NCI-H1092 (cell line): ENCODE measurements around the gene RIN2.
"Not testable (repeated sequence)": the region's sequence is repeated elsewhere in the genome, so short reads cannot be mapped to it uniquely, and the experiment has no call there.

ENCODE experiments used
- DNase-seq: peaks from one replicate; lab custom pipeline; 2025; lab: John Stamatoyannopoulos, UW

RIN2 gene

DNA sequence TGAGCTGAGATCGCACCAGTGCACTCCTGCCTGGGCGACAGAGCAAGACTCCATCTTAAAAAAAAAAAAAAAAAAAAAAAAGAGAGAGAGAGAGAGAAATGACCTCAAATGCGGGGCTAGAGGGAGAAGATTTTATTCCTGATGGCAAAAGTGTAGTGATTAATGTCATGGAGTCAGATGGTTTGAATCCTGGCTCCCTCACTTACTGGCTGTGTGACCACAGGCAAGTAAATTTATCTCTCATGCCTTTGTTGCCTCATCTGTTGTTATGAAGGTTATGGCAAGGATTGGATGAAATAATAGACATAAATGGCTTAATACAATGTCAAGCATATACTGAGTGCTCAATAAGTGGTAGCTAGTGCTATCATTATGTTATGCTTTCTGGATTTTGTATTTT is 29.3 kb downstream of the RIN2 start:
- DNase-seq, result no peak

GRCh38 chr20:19789009-19789408 is 31.0 kb downstream of the RIN2 start:
- DNase-seq, result no peak

DNA sequence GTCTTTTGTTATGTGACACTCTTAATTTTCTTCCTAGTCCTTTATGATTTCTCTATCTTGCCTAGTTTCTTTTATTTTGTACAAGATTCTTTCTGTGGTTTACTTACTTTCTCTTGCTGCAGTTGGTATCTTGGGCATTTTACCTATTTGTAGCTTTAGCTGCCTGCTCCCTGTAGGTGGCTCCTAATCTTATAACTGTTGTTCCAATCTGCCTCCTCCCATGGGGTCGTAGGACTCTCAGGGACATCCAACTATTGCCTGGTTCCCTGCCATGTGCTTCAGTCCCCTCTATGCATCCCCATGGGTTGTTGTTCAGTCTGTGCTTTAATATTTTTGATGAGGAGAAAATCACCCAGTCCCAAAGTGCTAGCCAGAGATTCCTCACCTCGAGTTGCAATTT is 31.4 kb downstream of the RIN2 start:
- DNase-seq, result no peak

- no peak for DNase-seq
These were observed 33.8 kb downstream of the RIN2 start for GRCh38 chr20:19791887-19792286.

DNA sequence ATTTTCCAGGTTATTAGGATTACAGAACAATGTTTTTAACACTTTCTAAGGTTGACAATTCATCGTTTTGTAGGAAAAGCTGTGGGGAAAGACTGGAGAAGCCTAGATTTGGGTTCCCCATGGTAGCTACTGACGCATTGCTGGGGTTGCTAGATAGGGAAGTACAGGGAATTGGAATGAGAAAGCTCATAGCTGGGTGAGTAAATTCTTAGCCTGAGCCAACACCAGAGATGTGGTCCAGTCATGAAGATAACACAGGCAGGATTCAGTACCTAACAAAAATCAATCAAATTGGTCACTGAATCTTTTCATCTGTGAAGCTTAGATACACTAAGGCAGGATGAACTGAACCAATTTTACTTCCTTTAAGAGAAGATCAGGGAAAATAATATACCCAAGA is 35.7 kb downstream of the RIN2 start:
- no peak for DNase-seq

DNA sequence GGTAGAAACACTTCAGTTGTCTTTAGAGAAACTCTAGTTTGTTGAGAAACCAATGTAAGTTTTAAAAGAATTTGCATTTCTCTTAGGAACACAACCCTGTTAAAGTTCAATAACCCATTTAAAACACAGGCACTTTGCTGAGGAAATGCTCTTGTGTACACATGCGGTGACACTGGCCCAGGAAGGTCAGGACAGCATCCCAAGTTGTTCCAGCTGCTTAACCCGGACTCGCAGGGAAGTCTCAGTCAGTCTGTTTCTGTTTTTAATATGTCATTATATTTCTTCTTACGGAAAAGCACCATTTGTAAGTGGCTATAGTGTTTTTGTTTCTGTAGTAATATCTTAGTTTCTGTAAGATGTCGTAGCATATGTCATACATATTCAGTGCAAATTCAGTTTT is 36.9 kb downstream of the RIN2 start:
- no peak for DNase-seq

DNA sequence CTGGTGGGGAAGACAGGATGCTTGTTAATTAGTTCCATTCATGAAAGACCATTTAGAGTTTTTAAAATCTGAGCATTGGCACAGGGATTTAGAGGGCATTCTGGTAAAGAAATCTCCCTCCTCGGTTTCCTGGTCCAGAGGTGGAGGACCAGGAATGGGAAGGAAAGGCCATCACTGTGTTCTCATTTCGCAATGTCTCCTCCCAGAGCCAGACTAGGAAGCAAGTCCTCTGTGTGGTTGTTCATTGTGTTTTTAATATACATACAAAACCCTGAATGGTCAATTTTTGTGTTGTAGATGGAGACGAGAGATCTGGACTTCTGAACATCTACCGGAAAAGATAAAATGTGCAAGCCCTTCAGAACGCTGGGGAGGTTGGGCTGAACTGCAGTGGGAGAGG is 41.3 kb downstream of the RIN2 start:
- no peak for DNase-seq

GRCh38 chr20:19802099-19802491 is 44.0 kb downstream of the RIN2 start:
- DNase-seq, result no peak

DNA sequence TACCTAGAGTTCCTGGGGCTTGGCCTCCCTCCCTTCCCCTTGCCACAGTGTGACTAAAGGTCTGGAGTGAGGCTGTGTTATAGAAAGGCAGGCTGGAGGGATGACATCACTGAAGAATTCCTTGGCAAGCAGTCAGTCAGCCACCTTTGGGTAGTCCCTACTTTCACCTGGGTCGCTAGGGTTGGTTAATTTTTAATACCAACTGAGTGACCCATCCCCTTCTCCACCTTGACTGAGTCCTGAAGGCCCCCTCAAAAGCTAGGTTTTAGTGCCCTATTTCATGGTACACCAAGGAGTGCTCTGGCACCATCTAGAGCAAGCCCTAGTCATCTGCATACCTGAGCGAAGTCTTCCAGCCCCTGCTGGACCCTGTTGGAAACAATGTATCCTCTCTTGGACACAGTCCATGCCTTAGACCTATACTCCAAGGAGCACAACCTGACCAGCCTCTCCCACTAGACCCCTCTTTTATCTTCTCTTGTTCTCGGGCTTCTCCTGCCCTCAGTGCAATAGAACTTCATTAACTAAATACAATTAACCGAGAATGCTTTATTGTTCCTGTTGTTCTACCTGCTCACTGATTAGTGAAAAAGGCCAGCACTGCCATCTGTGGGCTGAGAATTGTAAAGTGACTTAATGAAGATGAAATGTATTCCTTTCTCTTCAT is 44.6 kb downstream of the RIN2 start:
- no peak for DNase-seq

- not testable (repeated sequence) for DNase-seq
These were observed 48.2 kb downstream of the RIN2 start for GRCh38 chr20:19806276-19806675.

- DNase-seq, result peak; percentile 84
These were observed 48.7 kb downstream of the RIN2 start for GRCh38 chr20:19806806-19807190.

DNA sequence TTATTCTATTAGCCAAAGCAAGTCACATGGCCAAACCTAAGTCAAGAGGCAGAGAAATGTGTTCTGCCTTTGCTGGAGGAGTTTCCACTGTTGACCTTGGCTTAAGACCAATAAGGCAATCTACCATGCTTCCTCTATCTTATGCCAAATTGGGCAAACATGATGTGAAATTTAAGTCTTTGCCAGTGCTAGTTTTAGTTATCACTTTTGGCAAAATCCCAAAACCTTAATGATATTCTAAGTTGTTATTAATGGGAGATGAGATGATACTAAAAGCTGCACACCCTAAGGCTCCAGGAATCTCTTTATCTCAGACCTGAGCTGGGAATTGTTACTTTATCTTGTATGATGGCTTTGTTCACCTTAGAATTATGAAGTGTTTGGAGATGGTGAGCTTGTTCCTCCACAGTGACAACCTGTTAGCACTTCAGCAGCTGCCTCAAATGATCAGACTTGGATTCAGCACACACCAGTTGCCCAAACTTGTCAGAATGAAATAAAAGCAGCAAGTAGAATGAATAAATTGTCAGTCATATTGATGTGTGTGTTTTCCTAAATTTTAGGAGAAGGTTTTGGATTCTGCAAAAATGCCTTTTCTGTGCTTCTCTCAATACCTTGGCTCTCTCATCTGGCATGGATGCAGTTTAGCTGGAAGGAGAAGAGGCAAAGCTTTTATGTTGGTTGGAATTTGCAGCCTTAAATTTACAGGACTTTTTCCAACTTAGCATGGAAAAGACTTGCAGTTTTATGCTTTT is 49.3 kb downstream of the RIN2 start:
- peak; percentile 91 for DNase-seq
